ENCODE data around the gene MMP8. TPM values are rescaled to one million over a fixed set of nuclear protein-coding genes. Genes with fewer than 3 reads are reported as not detected.

Gene MMP8
- total RNA-seq, 2 experiments from 2014 or later: not detected

GRCh38 chr11:102709201-102709945 lies 15.4 kb downstream of the MMP8 start:
- Mint-ChIP-seq H3K27ac (no peak overlapping the region), H3K9me3 (ENCODE audit: low read depth) (no peaks in the 10 kb centered on the region), H3K36me3 (no peaks in the 10 kb centered on the region), H3K4me3 (no peak overlapping the region), H3K4me1 (peaks cover 1% of the 10 kb centered on the region), H3K27me3 (peaks cover 13% of the 10 kb centered on the region)
- CTCF ChIA-PET: interaction anchor here (1.2 kb wide), 1 partner anchor 10 kb away, joined by 3 read pairs; no protein-coding TSS in a partner anchor
- no peak for DNase-seq
- ATAC-seq: no peak

- no peak for DNase-seq
- CTCF ChIA-PET: interaction anchor here (1.2 kb wide), 1 partner anchor 9 kb away, joined by 3 read pairs; no protein-coding TSS in a partner anchor
- ATAC-seq: no peak
These were observed 16.1 kb downstream of the MMP8 start for GRCh38 chr11:102708654-102709053.

GRCh38 chr11:102705626-102706025 lies 19.1 kb downstream of the MMP8 start, which contains the start of gene MMP27:
Gene MMP27, minus strand, starts transcription at chr11:102705769. Its CDS starts 55 bp downstream, at chr11:102705714.
- CTCF ChIA-PET: no interaction called here
- Mint-ChIP-seq H3K27ac (no peak within 1 kb of the TSS), H3K36me3 (no peaks in the 10 kb centered on the region), H3K9me3 (ENCODE audit: low read depth) (no peaks in the 10 kb centered on the region), H3K4me3 (no peak within 1 kb of the TSS), H3K27me3 (peaks cover 11% of the 10 kb centered on the region), H3K4me1 (peaks cover 7% of the 10 kb centered on the region)
- ATAC-seq: no peak
- DNase-seq: no peak

More at GRCh38 chr11:102708654-102709053, 16.1 kb downstream of the MMP8 start:
- H3K4me1 Mint-ChIP-seq: peaks cover 7% of the 10 kb centered on the region
- no peak overlapping the region for H3K4me3 Mint-ChIP-seq
- no peak overlapping the region for H3K27ac Mint-ChIP-seq
- peaks cover 13% of the 10 kb centered on the region for H3K27me3 Mint-ChIP-seq
- H3K36me3 Mint-ChIP-seq: no peaks in the 10 kb centered on the region
- H3K9me3 Mint-ChIP-seq (ENCODE audit: low read depth): no peaks in the 10 kb centered on the region

- H3K27ac Mint-ChIP-seq: no peak overlapping the region
- peaks cover 7% of the 10 kb centered on the region for H3K4me1 Mint-ChIP-seq
- no peak overlapping the region for H3K4me3 Mint-ChIP-seq
- ATAC-seq: no peak
- H3K27me3 Mint-ChIP-seq: peaks cover 11% of the 10 kb centered on the region
- no peaks in the 10 kb centered on the region for H3K9me3 Mint-ChIP-seq (ENCODE audit: low read depth)
- DNase-seq: no peak
- no peaks in the 10 kb centered on the region for H3K36me3 Mint-ChIP-seq
- CTCF ChIA-PET: no interaction called here
These were observed 19.9 kb downstream of the MMP8 start for GRCh38 chr11:102704841-102705240.

- DNase-seq (no peak), ATAC-seq (peak; percentile 45)
- Mint-ChIP-seq H3K36me3 (no peaks in the 10 kb centered on the region), H3K4me1 (peaks cover 7% of the 10 kb centered on the region), H3K9me3 (ENCODE audit: low read depth) (no peaks in the 10 kb centered on the region), H3K27me3 (peaks cover 7% of the 10 kb centered on the region), H3K27ac (no peak overlapping the region), H3K4me3 (no peak overlapping the region)
- CTCF ChIA-PET: no interaction called here
These were observed 20.8 kb downstream of the MMP8 start for GRCh38 chr11:102703826-102704493.

- ATAC-seq (no peak), DNase-seq (no peak)
- H3K4me3 Mint-ChIP-seq: no peak overlapping the region
- H3K27me3 Mint-ChIP-seq: peaks cover 20% of the 10 kb centered on the region
- no peaks in the 10 kb centered on the region for H3K9me3 Mint-ChIP-seq (ENCODE audit: low read depth)
- H3K36me3 Mint-ChIP-seq: no peaks in the 10 kb centered on the region
- CTCF ChIA-PET: no interaction called here
- H3K27ac Mint-ChIP-seq: no peak overlapping the region
- H3K4me1 Mint-ChIP-seq: no peaks in the 10 kb centered on the region
These were observed 29.6 kb downstream of the MMP8 start for GRCh38 chr11:102695201-102695600.

- no peaks in the 10 kb centered on the region for H3K4me1 Mint-ChIP-seq
- H3K36me3 Mint-ChIP-seq: no peaks in the 10 kb centered on the region
- ATAC-seq (no peak), DNase-seq (no peak)
- CTCF ChIA-PET: interaction anchor here (1.1 kb wide), 1 partner anchor 9 kb away, joined by 3 read pairs; no protein-coding TSS in a partner anchor
- H3K9me3 Mint-ChIP-seq (ENCODE audit: low read depth): no peaks in the 10 kb centered on the region
- no peak overlapping the region for H3K4me3 Mint-ChIP-seq
- no peak overlapping the region for H3K27ac Mint-ChIP-seq
- H3K27me3 Mint-ChIP-seq: peaks cover 28% of the 10 kb centered on the region
These were observed 39.0 kb downstream of the MMP8 start for GRCh38 chr11:102685754-102686153.

GRCh38 chr11:102685338-102685737 lies 39.4 kb downstream of the MMP8 start:
- Mint-ChIP-seq H3K36me3 (no peaks in the 10 kb centered on the region), H3K9me3 (ENCODE audit: low read depth) (no peaks in the 10 kb centered on the region), H3K27me3 (peaks cover 26% of the 10 kb centered on the region), H3K4me3 (no peak overlapping the region), H3K27ac (no peak overlapping the region), H3K4me1 (no peaks in the 10 kb centered on the region)
- ATAC-seq: no peak
- CTCF ChIA-PET: interaction anchor here (1.1 kb wide), 1 partner anchor 8 kb away, joined by 3 read pairs; no protein-coding TSS in a partner anchor
- DNase-seq: no peak

- no peak for ATAC-seq
- H3K36me3 Mint-ChIP-seq: no peaks in the 10 kb centered on the region
- no peaks in the 10 kb centered on the region for H3K4me1 Mint-ChIP-seq
- DNase-seq: no peak
- no peak overlapping the region for H3K4me3 Mint-ChIP-seq
- CTCF ChIA-PET: no interaction called here
- H3K27me3 Mint-ChIP-seq: peaks cover 34% of the 10 kb centered on the region
- no peaks in the 10 kb centered on the region for H3K9me3 Mint-ChIP-seq (ENCODE audit: low read depth)
- no peak overlapping the region for H3K27ac Mint-ChIP-seq
These were observed 41.5 kb downstream of the MMP8 start for GRCh38 chr11:102683277-102683676.

- Mint-ChIP-seq H3K36me3 (no peaks in the 10 kb centered on the region), H3K27me3 (peaks cover 30% of the 10 kb centered on the region), H3K27ac (no peak overlapping the region), H3K4me1 (no peaks in the 10 kb centered on the region), H3K4me3 (no peak overlapping the region), H3K9me3 (ENCODE audit: low read depth) (no peaks in the 10 kb centered on the region)
- DNase-seq (no peak), ATAC-seq (no peak)
- CTCF ChIA-PET: no interaction called here
These were observed 43.8 kb downstream of the MMP8 start for GRCh38 chr11:102680945-102681344.

- H3K27me3 Mint-ChIP-seq: peaks cover 28% of the 10 kb centered on the region
- CTCF ChIA-PET: interaction anchor here (1.3 kb wide), 1 partner anchor 12 kb away, joined by 5 read pairs; no protein-coding TSS in a partner anchor
These were observed 46.7 kb downstream of the MMP8 start for GRCh38 chr11:102678022-102678421.

GRCh38 chr11:102676084-102676483 lies 48.7 kb downstream of the MMP8 start:
- no peaks in the 10 kb centered on the region for H3K36me3 Mint-ChIP-seq
- DNase-seq: no peak
- H3K27me3 Mint-ChIP-seq: peaks cover 18% of the 10 kb centered on the region
- H3K4me1 Mint-ChIP-seq: no peaks in the 10 kb centered on the region
- ATAC-seq: no peak
- no peak overlapping the region for H3K27ac Mint-ChIP-seq
- H3K4me3 Mint-ChIP-seq: no peak overlapping the region
- CTCF ChIA-PET: interaction anchor here (2.1 kb wide), 1 partner anchor 9 kb away, joined by 8 read pairs; no protein-coding TSS in a partner anchor
- H3K9me3 Mint-ChIP-seq (ENCODE audit: low read depth): no peaks in the 10 kb centered on the region

More at GRCh38 chr11:102678022-102678421, 46.7 kb downstream of the MMP8 start:
- DNase-seq (no peak), ATAC-seq (no peak)
- Mint-ChIP-seq H3K9me3 (ENCODE audit: low read depth) (no peaks in the 10 kb centered on the region), H3K27ac (no peak overlapping the region), H3K4me3 (no peak overlapping the region), H3K36me3 (no peaks in the 10 kb centered on the region), H3K4me1 (no peaks in the 10 kb centered on the region)

GRCh38 chr11:102669664-102670063 lies 55.1 kb downstream of the MMP8 start:
- H3K4me3 Mint-ChIP-seq: no peak overlapping the region
- no peak overlapping the region for H3K27ac Mint-ChIP-seq
- ATAC-seq (no peak), DNase-seq (no peak)
- no peaks in the 10 kb centered on the region for H3K9me3 Mint-ChIP-seq (ENCODE audit: low read depth)
- H3K4me1 Mint-ChIP-seq: no peaks in the 10 kb centered on the region
- CTCF ChIA-PET: no interaction called here
- H3K27me3 Mint-ChIP-seq: peaks cover 2% of the 10 kb centered on the region
- H3K36me3 Mint-ChIP-seq: no peaks in the 10 kb centered on the region
